ENCODE results near the gene JUNB.

The JUNB gene

DNA sequence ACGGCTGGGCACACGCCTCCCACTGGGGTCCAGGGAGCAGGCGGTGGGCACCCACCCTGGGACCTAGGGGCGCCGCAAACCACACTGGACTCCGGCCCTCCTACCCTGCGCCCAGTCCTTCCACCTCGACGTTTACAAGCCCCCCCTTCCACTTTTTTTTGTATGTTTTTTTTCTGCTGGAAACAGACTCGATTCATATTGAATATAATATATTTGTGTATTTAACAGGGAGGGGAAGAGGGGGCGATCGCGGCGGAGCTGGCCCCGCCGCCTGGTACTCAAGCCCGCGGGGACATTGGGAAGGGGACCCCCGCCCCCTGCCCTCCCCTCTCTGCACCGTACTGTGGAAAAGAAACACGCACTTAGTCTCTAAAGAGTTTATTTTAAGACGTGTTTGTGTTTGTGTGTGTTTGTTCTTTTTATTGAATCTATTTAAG lies 1.6 kb downstream of the JUNB start:
- Histone ChIP-seq H3K4me3 (ENCODE audit: low read depth in 1 of 2, low read length in 1 of 2) (peak overlapping the region; percentile 87 to 99), H3K27ac (peak overlapping the region; percentile 100), H3K9me3 (no peaks in the 10 kb centered on the region), H3K27me3 (no peaks in the 10 kb centered on the region), H3K36me3 (peaks cover 8% of the 10 kb centered on the region), H3K4me1 (ENCODE audit: control insufficient read depth in 1 of 2, insufficient read depth in 1 of 2, low read depth in 1 of 2, low read length in 1 of 2) (peaks cover 34 to 48% of the 10 kb centered on the region in 2 experiments)
- TF ChIP-seq, protein P1, sequence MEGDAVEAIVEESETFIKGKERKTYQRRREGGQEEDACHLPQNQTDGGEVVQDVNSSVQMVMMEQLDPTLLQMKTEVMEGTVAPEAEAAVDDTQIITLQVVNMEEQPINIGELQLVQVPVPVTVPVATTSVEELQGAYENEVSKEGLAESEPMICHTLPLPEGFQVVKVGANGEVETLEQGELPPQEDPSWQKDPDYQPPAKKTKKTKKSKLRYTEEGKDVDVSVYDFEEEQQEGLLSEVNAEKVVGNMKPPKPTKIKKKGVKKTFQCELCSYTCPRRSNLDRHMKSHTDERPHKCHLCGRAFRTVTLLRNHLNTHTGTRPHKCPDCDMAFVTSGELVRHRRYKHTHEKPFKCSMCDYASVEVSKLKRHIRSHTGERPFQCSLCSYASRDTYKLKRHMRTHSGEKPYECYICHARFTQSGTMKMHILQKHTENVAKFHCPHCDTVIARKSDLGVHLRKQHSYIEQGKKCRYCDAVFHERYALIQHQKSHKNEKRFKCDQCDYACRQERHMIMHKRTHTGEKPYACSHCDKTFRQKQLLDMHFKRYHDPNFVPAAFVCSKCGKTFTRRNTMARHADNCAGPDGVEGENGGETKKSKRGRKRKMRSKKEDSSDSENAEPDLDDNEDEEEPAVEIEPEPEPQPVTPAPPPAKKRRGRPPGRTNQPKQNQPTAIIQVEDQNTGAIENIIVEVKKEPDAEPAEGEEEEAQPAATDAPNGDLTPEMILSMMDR (IDR thresholded peaks at IDR 0.05), result no peak

DNA sequence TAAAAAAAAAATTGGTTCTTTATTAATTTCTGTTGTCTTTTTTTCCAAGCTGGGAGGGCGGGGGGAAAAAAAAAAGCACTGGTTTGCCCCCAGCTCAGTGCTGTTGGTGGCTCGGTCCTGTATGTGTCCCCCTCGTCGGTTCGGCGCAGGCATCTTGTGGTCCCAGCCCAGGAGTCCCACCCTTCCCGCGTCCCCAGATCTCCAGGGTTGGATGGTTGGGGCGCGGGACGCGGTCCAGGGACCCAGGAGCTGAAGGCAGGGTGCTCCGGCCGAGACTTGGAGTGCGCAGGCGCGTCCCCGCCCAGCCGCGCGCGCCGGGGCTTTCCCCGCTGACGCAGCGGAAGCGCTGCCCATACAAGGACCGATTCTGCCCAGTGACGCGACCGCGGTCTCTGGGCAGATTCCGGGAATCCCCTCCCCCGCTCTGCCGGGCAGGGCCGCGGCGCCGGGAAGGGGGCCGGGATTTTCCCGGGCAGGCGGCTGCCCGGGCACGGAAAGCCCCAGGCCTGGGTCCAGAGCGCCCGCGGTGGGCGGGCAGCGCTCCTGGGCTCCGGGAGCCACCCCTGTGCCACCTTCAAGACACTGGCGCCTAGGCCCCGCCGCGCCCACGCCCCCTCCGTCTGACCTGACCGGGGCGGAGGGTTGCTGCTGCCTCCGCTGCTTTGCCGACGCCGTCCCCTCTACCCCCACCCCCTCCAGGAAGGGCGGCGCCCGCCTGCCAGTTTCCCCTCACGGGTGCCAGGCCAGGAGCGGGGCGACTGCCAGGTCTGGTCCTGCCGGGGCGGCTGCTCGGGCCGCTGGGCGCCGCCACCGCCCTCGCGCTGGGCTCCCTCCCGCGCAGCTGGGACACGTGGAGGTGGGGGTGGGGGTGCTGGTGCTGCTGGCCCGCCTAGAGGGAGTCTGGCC lies 2.3 kb downstream of the JUNB start:
- peak overlapping the region; percentile 87 to 99 for H3K4me3 ChIP-seq (ENCODE audit: low read depth in 1 of 2, low read length in 1 of 2)
- TF ChIP-seq, protein P1 (IDR thresholded peaks at IDR 0.05), result peak; percentile 42
- peak overlapping the region; percentile 100 for H3K27ac ChIP-seq
- peaks cover 28 to 42% of the 10 kb centered on the region in 2 experiments for H3K4me1 ChIP-seq (ENCODE audit: control insufficient read depth in 1 of 2, insufficient read depth in 1 of 2, low read depth in 1 of 2, low read length in 1 of 2)
- H3K36me3 ChIP-seq, result peaks cover 8% of the 10 kb centered on the region
- no peaks in the 10 kb centered on the region for H3K27me3 ChIP-seq
- no peaks in the 10 kb centered on the region for H3K9me3 ChIP-seq

DNA sequence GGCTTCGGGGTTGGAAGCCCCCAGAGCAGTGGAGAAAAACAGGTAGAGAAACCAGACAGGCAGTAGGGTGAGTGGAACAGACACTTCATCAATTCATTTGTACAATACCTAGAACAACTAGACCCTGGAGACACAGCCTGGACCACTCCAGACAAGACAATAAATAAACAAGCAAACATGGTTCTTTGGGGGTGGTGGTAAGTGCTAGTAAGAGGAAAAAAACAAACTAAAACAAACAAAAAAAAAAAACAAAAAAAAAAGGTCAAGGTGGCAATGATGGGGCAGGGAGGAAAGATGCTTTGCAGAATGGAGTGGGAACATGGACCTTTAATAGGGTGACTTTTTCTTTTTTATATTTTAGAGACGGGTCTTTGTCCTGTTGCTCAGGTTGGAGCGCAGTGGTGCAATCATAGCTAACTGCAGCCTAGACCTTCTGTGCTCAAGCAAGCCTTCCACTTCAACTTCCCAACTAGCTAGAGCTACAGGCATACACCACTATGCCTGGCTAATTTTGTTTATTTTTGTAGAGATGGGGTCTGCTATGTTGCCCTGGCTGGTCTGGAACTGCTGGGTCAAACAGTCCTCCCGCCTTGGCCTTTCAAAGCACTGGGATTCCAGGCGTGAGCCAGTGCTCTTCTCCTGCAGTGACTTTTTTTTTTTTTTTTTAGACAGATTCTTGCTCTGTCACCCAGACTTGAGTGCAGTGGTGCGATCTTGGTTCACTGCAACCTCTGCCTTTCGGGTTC lies 3.1 kb downstream of the JUNB start:
- peaks cover 25 to 34% of the 10 kb centered on the region in 2 experiments for H3K4me1 ChIP-seq (ENCODE audit: control insufficient read depth in 1 of 2, insufficient read depth in 1 of 2, low read depth in 1 of 2, low read length in 1 of 2)
- peak overlapping the region; percentile 87 to 99 for H3K4me3 ChIP-seq (ENCODE audit: low read depth in 1 of 2, low read length in 1 of 2)
- H3K36me3 ChIP-seq, result peaks cover 8% of the 10 kb centered on the region
- H3K27ac ChIP-seq, result peak overlapping the region; percentile 100
- TF ChIP-seq, protein P1 (IDR thresholded peaks at IDR 0.05), result no peak
- H3K27me3 ChIP-seq, result no peaks in the 10 kb centered on the region
- no peaks in the 10 kb centered on the region for H3K9me3 ChIP-seq

DNA sequence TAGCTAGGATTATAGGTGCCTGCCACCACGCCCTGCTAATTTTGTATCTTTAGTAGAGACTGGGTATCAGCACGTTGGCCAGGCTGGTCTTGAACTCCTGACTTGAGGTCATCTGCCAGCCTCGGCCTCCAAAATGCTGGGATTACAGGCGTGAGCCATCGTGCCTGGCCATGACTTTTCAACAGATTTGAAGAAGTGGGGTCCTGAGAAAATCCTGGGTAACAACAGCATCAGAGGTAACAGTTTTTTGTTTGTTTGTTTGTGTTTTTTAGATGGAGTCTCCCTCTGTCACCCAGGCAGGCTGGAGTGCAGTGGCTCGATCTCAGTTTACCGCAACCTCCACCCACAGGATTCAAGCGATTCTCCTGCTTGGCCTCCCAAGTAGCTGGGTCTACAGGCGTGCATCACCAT lies 3.7 kb downstream of the JUNB start:
- H3K27me3 ChIP-seq, result peaks cover 6% of the 10 kb centered on the region
- peaks cover 8% of the 10 kb centered on the region for H3K36me3 ChIP-seq
- TF ChIP-seq, protein P1 (IDR thresholded peaks at IDR 0.05), result no peak
- peak overlapping the region; percentile 100 for H3K27ac ChIP-seq
- H3K4me1 ChIP-seq (ENCODE audit: control insufficient read depth in 1 of 2, insufficient read depth in 1 of 2, low read depth in 1 of 2, low read length in 1 of 2), result peaks cover 25 to 33% of the 10 kb centered on the region in 2 experiments
- no peaks in the 10 kb centered on the region for H3K9me3 ChIP-seq
- H3K4me3 ChIP-seq (ENCODE audit: low read depth in 1 of 2, low read length in 1 of 2), result peak overlapping the region; percentile 87 to 99

DNA sequence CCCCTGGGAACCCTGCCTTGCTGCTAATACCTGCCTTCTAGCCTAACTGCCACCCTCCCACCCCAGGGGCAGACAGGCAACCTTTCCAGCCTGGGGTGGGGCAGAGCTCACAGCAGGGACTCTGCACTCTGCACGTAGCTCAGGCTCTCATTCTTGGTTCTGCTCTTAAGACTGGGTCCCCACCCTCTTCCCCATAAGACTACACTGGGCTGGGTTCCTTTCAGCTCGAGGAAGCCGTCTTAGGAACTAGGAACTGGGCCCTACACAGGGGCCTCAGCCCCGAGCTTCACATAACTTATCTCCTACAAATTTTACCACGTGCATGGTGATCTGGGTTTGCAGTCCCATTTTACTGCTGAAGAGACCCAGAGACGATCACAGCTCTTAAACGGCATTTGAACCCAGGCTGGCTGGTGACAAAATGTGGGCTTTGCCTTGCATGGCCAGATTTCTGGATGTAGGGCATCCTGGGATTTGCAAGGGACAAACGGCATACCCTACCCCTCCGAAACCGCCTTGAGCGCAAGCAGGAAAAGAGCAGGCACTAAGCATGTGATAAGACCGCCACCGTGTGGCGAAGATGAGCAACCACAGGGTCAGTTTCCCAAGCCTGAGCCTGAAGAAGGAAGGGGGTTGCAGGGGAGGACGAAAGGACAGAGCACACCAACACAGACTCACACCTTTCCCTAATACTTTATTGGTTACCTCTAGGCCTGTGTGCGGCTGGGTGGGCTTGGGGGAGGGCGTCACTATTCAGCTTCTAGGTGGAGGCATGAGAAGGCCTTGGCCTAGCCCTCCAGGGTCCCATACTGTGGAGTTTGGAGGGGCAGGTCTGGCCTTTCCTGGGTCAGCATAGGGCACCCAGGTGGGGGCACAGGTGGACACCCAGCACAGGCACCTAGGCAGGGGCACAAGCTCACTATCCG lies 5.1 kb downstream of the JUNB start:
- Histone ChIP-seq H3K27me3 (peaks cover 20% of the 10 kb centered on the region), H3K36me3 (peaks cover 8% of the 10 kb centered on the region), H3K4me1 (ENCODE audit: control insufficient read depth in 1 of 2, insufficient read depth in 1 of 2, low read depth in 1 of 2, low read length in 1 of 2) (peaks cover 34% of the 10 kb centered on the region in 2 experiments), H3K4me3 (ENCODE audit: low read depth in 1 of 2, low read length in 1 of 2) (peak overlapping the region; percentile 47 to 52), H3K27ac (peak overlapping the region; percentile 65), H3K9me3 (no peaks in the 10 kb centered on the region)
- TF ChIP-seq, protein P1 (IDR thresholded peaks at IDR 0.05), result peak; percentile 96

Data from neutrophil (primary cell).